Measurements from ENCODE around the gene HOOK2.

Gene HOOK2

GRCh38 chr19:12789904-12790619 is 14.7 kb upstream of the HOOK2 start (continued):
- TF ChIP-seq ZNF560 (tag by site-specific recombination; IDR thresholded peaks at IDR 0.05; ENCODE audit: borderline replicate concordance), result no peak
- no peak; the same call in 1 of the 2 replicates for TF ChIP-seq REST (tag by site-specific recombination; IDR thresholded peaks at IDR 0.05)
- TF ChIP-seq ZNF274 (IDR thresholded peaks at IDR 0.05; ENCODE audit: low read length), result no peak
- no peak for TF ChIP-seq ZNF274 (tag by site-specific recombination; IDR thresholded peaks at IDR 0.05; ENCODE audit: borderline replicate concordance)
- no peak for TF ChIP-seq ZNF518A (tag by site-specific recombination; conservative IDR thresholded peaks at IDR 0.05; ENCODE audit: low read depth)
- TF ChIP-seq ZNF138 (tag by site-specific recombination; IDR thresholded peaks at IDR 0.05; ENCODE audit: borderline replicate concordance), result no peak
- no peak for TF ChIP-seq HOXC10 (CRISPR knock-in tag; IDR thresholded peaks at IDR 0.05)
- no peak for TF ChIP-seq ZNF266 (tag by site-specific recombination; IDR thresholded peaks at IDR 0.05; ENCODE audit: low read depth)
- TF ChIP-seq ZNF473 (tag by site-specific recombination; IDR thresholded peaks at IDR 0.05), result no peak
- TF ChIP-seq ZNF292 (tag by site-specific recombination; IDR thresholded peaks at IDR 0.05; ENCODE audit: borderline replicate concordance, low read depth), result no peak
- no peak for TF ChIP-seq SETDB1 (IDR thresholded peaks at IDR 0.05; ENCODE audit: insufficient read length, low read length)
- no peak for TF ChIP-seq ZNF280C (tag by site-specific recombination; IDR thresholded peaks at IDR 0.05)
- no peak for TF ChIP-seq RBAK (tag by site-specific recombination; IDR thresholded peaks at IDR 0.05)
- TF ChIP-seq ZNF366 (tag by site-specific recombination; conservative IDR thresholded peaks at IDR 0.05), result no peak; the same call in 1 of the 2 replicates
- no peak for TF ChIP-seq ZNF175 (tag by site-specific recombination; IDR thresholded peaks at IDR 0.05)
- TF ChIP-seq ZNF133 (tag by site-specific recombination; IDR thresholded peaks at IDR 0.05), result no peak
- no peak for TF ChIP-seq PBX3 (CRISPR knock-in tag; IDR thresholded peaks at IDR 0.05)
- peak; percentile 67 for TF ChIP-seq ZNF501 (tag by site-specific recombination; IDR thresholded peaks at IDR 0.05)
- TF ChIP-seq OSR2 (tag by site-specific recombination; IDR thresholded peaks at IDR 0.05), result peak; percentile 66
- no peak for TF ChIP-seq TRIM28 (IDR thresholded peaks at IDR 0.05; ENCODE audit: borderline replicate concordance, low read length)
- TF ChIP-seq ZNF677 (tag by site-specific recombination; IDR thresholded peaks at IDR 0.05), result no peak
- TF ChIP-seq ZNF837 (tag by site-specific recombination; IDR thresholded peaks at IDR 0.05), result no peak

Measured in HEK293 (cell line).